Esophagus squamous epithelium (tissue), 5 donors: Measurements from ENCODE around the gene GAK. TPM values are rescaled to one million over a fixed set of nuclear protein-coding genes. Genes with fewer than 3 reads are reported as not detected.

Source experiments
- DNase-seq: peaks from one replicate; lab custom pipeline; 2025; lab: John Stamatoyannopoulos, UW
- H3K27ac ChIP-seq, 4 donors: fragments of 200-600 bp; sonication (generic); one replicate each; pipeline ENCODE4 v1.5.1; 2016 to 2019; ENCODE audit warnings: mild to moderate bottlenecking in 1 of 4
- H3K27me3 ChIP-seq, 4 donors: fragments of 200-600 bp; sonication (generic); 1 replicate in 3 of 4; 2 replicates in 1 of 4; pipeline versions ENCODE4 v1.5.1 to v1.6.0; 2017 to 2021; ENCODE audit warnings: antibody characterized with exemption in 1 of 4
- H3K36me3 ChIP-seq, 3 donors: fragments of 200-600 bp; sonication (generic); one replicate each; pipeline ENCODE4 v1.5.1; 2016 to 2019
- H3K4me1 ChIP-seq, 3 donors: fragments of 200-600 bp; sonication (generic); one replicate each; pipeline ENCODE4 v1.5.1; 2017 to 2019
- H3K4me3 ChIP-seq, 4 donors: fragments of 200-600 bp; sonication (generic); 1 replicate in 3 of 4; 2 replicates in 1 of 4; pipeline ENCODE4 v1.5.1; 2016 to 2019; ENCODE audit warnings: mild to moderate bottlenecking in 2 of 4, moderate library complexity in 1 of 4
- H3K9me3 ChIP-seq, 3 donors: fragments of 200-600 bp; sonication (generic); one replicate each; pipeline ENCODE4 v1.5.1; 2016 to 2019
- POLR2A ChIP-seq, 4 donors: fragments of 450-650 bp; IDR thresholded peaks; one replicate each; pipeline ENCODE4 v1.6.1; 2017; ENCODE audit warnings: antibody characterized with exemption in 4 of 4, mild to moderate bottlenecking in 4 of 4, moderate library complexity in 3 of 4
- WGBS, 2 donors: methylation state at CpG; one replicate each; pipeline ENCODE4 v1.1.5; 2018; 5-methylcytosine and 5-hydroxymethylcytosine counted together
- intact Hi-C: fragments of 100-400 bp; cut with DNase I; formaldehyde crosslinking; loops from one replicate; pipeline ENCODE4 v1.15.0; 2022
- total RNA-seq, 4 donors: library from RNA; depleted of rRNA; stranded (reverse); fragments of >200 nt; gene quantifications; one replicate each; pipeline ENCODE4 v1.1.0, GENCODE V29; 2016
- TF ChIP-seq, protein P1 (sequence below), 6 experiments: fragments of 450-650 bp in 4 of 6; fragments of 200-600 bp in 2 of 6; sonication (generic) in 2 of 6; IDR thresholded peaks; one replicate each; pipeline ENCODE4 v1.5.1; 2016 to 2019; ENCODE audit warnings: antibody characterized with exemption in 6 of 6, mild to moderate bottlenecking in 4 of 6, moderate library complexity in 4 of 6
- donor health status: DM: yes; HTN: yes; CAD: no.

GAK gene
- total RNA-seq, 4 donors from 2014 or later = 70.6 to 97.8 (median 80.7) TPM

DNA sequence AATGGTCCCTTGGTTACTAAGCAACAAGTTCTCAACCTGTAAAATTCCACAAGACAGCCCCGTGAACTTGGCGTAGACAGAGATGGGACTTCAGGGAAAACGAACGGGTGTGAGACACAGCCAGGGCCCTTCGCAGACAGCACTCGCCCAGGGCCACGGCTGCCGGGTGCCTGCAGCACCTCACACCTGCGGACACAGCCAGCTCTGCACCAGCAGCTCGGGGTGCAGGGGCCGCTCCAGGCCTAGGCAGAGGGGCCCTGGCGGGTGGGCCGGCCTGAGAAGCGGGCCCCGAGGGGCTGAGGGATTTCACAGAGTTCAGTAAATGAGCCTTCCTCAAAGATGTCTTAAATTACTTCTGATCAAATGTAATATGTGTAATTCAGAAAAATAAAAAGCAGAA is 34.0 kb downstream of the GAK start:
- TF ChIP-seq, protein P1, sequence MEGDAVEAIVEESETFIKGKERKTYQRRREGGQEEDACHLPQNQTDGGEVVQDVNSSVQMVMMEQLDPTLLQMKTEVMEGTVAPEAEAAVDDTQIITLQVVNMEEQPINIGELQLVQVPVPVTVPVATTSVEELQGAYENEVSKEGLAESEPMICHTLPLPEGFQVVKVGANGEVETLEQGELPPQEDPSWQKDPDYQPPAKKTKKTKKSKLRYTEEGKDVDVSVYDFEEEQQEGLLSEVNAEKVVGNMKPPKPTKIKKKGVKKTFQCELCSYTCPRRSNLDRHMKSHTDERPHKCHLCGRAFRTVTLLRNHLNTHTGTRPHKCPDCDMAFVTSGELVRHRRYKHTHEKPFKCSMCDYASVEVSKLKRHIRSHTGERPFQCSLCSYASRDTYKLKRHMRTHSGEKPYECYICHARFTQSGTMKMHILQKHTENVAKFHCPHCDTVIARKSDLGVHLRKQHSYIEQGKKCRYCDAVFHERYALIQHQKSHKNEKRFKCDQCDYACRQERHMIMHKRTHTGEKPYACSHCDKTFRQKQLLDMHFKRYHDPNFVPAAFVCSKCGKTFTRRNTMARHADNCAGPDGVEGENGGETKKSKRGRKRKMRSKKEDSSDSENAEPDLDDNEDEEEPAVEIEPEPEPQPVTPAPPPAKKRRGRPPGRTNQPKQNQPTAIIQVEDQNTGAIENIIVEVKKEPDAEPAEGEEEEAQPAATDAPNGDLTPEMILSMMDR (IDR thresholded peaks at IDR 0.05) = no peak
- TF ChIP-seq POLR2A (IDR thresholded peaks at IDR 0.05) = no peak
- DNase-seq = no peak
- 92 to 93% methylated on average over 11 to 13 of the region's 15 CpGs for WGBS, 2 donors
- Histone ChIP-seq H3K4me3 (no peak overlapping the region), H3K9me3 (no peaks in the 10 kb centered on the region), H3K27ac (no peak overlapping the region), H3K4me1 (no peaks in the 10 kb centered on the region), H3K36me3 (peaks cover 16 to 99% (median 29%) of the 10 kb centered on the region in 3 donors), H3K27me3 (no peaks in the 10 kb centered on the region)
- intact Hi-C loops = no loop called here

DNA sequence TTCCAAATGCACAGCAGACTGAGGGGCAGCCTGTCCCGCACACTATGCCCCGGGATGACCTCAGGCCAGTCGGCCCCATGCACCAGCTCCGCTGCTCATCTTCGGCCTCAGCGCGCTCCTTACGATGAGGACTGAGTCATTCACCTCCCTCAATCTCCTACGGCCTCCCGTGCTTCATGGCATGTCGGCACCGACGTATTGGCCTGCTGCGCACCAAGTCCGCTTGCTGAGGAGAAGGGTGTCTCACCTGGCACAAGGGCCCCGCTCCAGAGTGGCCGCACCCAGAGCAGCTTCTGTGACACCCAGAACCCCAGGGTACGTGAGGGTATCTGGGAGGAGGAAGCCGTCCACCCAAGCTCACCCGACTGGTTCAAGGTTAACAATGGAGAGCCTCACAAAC is 35.5 kb downstream of the GAK start:
- DNase-seq = no peak
- Histone ChIP-seq H3K4me3 (no peak overlapping the region), H3K27ac (no peak overlapping the region), H3K4me1 (no peaks in the 10 kb centered on the region), H3K36me3 (peaks cover 20 to 100% (median 32%) of the 10 kb centered on the region in 3 donors), H3K9me3 (no peaks in the 10 kb centered on the region), H3K27me3 (no peaks in the 10 kb centered on the region)
- WGBS, 2 donors = 95% methylated on average over 14 to 16 of the region's 20 CpGs
- intact Hi-C loops = no loop called here
- no peak for TF ChIP-seq POLR2A (IDR thresholded peaks at IDR 0.05)
- TF ChIP-seq, protein P1 (IDR thresholded peaks at IDR 0.05) = no peak

DNA sequence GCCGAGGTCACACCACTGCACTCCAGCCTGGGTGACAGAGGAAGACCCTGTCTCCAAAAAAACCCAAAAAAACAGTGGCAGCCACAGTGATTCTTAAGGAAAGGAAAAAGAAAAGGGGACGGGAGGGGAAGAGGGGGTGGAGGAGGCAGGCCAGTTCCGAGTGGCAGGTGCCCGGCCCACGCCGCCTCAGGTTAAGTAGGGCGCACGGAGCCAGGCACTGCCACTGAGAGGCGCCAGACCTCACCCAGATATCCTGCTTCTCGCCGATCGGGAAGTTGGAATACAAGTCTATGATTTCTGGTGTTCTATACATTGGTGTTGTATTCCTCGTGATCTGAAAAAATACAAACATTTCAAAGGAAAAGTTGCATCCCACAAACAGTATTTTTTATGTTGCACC is 35.9 kb downstream of the GAK start:
- Histone ChIP-seq H3K36me3 (peaks cover 20 to 100% (median 32%) of the 10 kb centered on the region in 3 donors), H3K4me1 (no peaks in the 10 kb centered on the region), H3K4me3 (no peak overlapping the region), H3K27ac (no peak overlapping the region), H3K27me3 (no peaks in the 10 kb centered on the region), H3K9me3 (no peaks in the 10 kb centered on the region)
- WGBS, 2 donors = 89 to 92% methylated on average over 5 to 13 of the region's 13 CpGs
- TF ChIP-seq, protein P1 (IDR thresholded peaks at IDR 0.05) = peak in 1 of 6 experiments; percentile 8
- TF ChIP-seq POLR2A (IDR thresholded peaks at IDR 0.05) = no peak
- intact Hi-C loops = no loop called here
- no peak for DNase-seq

DNA sequence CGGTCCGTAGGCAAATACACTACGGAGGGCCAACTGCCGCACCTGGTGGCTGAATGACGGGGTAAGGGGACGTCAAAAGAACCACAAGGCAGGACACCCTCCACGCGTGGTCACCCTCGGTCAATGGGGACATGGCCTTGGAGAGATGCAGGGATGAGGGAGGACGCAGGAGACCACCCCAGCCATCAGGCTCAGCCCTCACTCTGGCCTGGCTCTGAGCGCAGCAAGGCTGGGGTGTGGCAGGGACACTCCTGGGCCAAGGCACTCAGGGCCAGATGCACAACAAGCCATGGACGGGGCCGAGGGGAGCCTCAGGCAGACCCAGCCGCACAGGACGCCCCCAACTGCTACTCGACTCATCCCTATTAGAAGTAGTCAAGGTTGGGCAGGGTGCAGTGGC is 36.5 kb downstream of the GAK start:
- no peak overlapping the region for H3K4me3 ChIP-seq
- H3K27me3 ChIP-seq = no peaks in the 10 kb centered on the region
- H3K9me3 ChIP-seq = no peaks in the 10 kb centered on the region
- TF ChIP-seq POLR2A (IDR thresholded peaks at IDR 0.05) = no peak
- TF ChIP-seq, protein P1 (IDR thresholded peaks at IDR 0.05) = no peak
- H3K36me3 ChIP-seq = peaks cover 20 to 100% (median 32%) of the 10 kb centered on the region in 3 donors
- intact Hi-C loops = no loop called here
- no peaks in the 10 kb centered on the region for H3K4me1 ChIP-seq
- no peak overlapping the region for H3K27ac ChIP-seq
- no peak for DNase-seq
- 94% methylated on average over 5 of the region's 16 CpGs; no CpG with 5 or more reads in 1 of the 2 donors for WGBS, 2 donors

DNA sequence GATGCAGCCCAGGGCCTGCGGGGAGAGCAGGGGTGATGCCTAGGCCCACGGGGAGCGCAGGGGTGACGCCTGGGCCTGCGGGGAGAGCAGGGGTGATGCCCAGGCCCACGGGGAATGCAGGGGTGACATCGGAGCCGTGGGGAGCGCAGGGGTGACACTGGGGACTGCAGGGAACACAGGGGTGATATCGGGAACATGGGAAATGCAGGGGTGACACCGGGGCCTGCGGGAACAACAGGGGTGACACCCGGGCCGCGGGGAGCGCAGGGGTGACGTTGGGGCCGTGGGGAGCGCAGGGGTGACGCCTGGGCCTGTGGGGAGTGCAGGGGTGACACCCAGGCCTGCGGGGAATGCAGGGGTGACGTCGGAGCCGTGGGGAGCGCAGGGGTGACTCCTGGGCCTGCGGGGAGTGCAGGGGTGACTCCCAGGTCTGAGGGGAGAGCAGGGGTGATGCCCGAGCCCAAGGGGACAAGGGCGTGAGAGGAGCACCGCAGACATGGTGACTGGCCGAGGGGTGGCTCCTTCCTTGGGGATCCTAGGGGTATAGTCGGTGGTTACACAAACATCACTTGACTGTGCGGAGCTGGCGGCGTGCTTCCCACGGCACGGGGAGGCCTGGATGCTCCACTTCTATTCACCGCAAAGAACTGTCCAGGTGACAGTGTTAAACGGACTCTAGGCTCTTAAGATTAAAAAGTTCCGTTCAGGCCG is 38.0 kb downstream of the GAK start:
- H3K4me3 ChIP-seq = no peak overlapping the region
- H3K27me3 ChIP-seq = no peaks in the 10 kb centered on the region
- DNase-seq = no peak
- H3K27ac ChIP-seq = no peak overlapping the region
- H3K36me3 ChIP-seq = peaks cover 25 to 100% (median 46%) of the 10 kb centered on the region in 3 donors
- 85 to 96% methylated on average over 27 of the region's 40 CpGs for WGBS, 2 donors
- intact Hi-C loops = no loop called here
- no peaks in the 10 kb centered on the region for H3K9me3 ChIP-seq
- TF ChIP-seq POLR2A (IDR thresholded peaks at IDR 0.05) = no peak
- TF ChIP-seq, protein P1 (IDR thresholded peaks at IDR 0.05) = no peak
- no peaks in the 10 kb centered on the region for H3K4me1 ChIP-seq
